K562 (cell line): ENCODE results near the gene RAP2B. TPM values are rescaled to one million over a fixed set of nuclear protein-coding genes. Genes with fewer than 3 reads are reported as not detected.
A peak's percentile ranks its signal among the peaks of the same experiment; 100 is the strongest.

Experiments used
- ATAC-seq: fragments of 200-7000 bp; cut with Tn5 transposase; 3 replicates; pipeline ENCODE4 v1.9.1; 2020; ENCODE audit warnings: moderate library complexity
- BruUV-seq: library from RNA; stranded (reverse); fragments of 400-500 nt; replicated peaks from 2 replicates; lab custom pipeline; 2021; lab: Mats Ljungman, UMichigan
- CTCF ChIA-PET: fragments of 300-600 bp; formaldehyde crosslinking; extraction: SDS; loops from one replicate; lab custom pipeline; 2021; ENCODE audit warnings: low intra/inter-chr PET ratio; lab: Yijun Ruan, JAX
- POLR2A ChIA-PET: fragments of 300-600, 350-650 bp; sonication (Branson Sonifier 250); formaldehyde crosslinking; extraction: SDS; loops from one replicate; lab custom pipeline; 2021; ENCODE audit warnings: antibody characterized with exemption, inconsistent platforms; lab: Yijun Ruan, JAX
- DNase-seq, 4 experiments: peaks; one replicate each; pipeline versions ENCODE4 v3.0.0 to v3.0.0-alpha.2; 2011 to 2018; ENCODE audit warnings: low spot score in 3 of 4, mixed read lengths in 3 of 4; ENCODE audit errors: extremely low read depth in 1 of 4
- FAIRE-seq: peaks from 2 replicates; lab custom pipeline; 2011; peaks lifted over from hg19 to GRCh38; lab: Jason Lieb, UNC
- H2AFZ ChIP-seq: 2 replicates; pipeline ENCODE4 v1.6.0; 2011; ENCODE audit warnings: low read depth, low read length, control low read depth, inconsistent platforms
- H3K27ac ChIP-seq: fragments of 200-600 bp; 3 replicates; pipeline ENCODE4 v1.8.0; 2011; ENCODE audit warnings: low read depth, mild to moderate bottlenecking, control low read depth, inconsistent platforms, low read length, moderate library complexity, mixed read lengths; ENCODE audit errors: extremely low read depth
- H3K27me3 ChIP-seq, 2 experiments: fragments of 300-600 bp in 1 of 2; 2 replicates in 1 of 2; 3 replicates in 1 of 2; pipeline versions ENCODE4 v1.6.0 to v1.8.0; 2011; ENCODE audit warnings: inconsistent platforms in 2 of 2, low read length in 2 of 2, mild to moderate bottlenecking in 1 of 2, mixed read lengths in 1 of 2, moderate library complexity in 1 of 2; ENCODE audit not compliant: control insufficient read depth in 2 of 2, insufficient read depth in 2 of 2
- H3K36me3 ChIP-seq: fragments of 300-600 bp; 3 replicates; pipeline ENCODE4 v1.8.0; 2011; ENCODE audit warnings: mild to moderate bottlenecking, low read length, inconsistent platforms; ENCODE audit not compliant: control insufficient read depth, insufficient read depth
- H3K4me1 ChIP-seq, 2 experiments: fragments of 200-600 bp in 1 of 2; replicated peaks in 1 of 2; 2 replicates in 1 of 2; 3 replicates in 1 of 2; pipeline versions ENCODE4 v1.5.1 to v1.8.0; 2011; ENCODE audit warnings: inconsistent platforms in 2 of 2, low read length in 2 of 2, mild to moderate bottlenecking in 1 of 2, mixed read lengths in 1 of 2, moderate library complexity in 1 of 2; ENCODE audit not compliant: control insufficient read depth in 2 of 2, insufficient read depth in 2 of 2
- H3K4me2 ChIP-seq: 2 replicates; pipeline ENCODE4 v1.6.1; 2011; ENCODE audit warnings: low read length, control low read depth, inconsistent platforms, mixed read lengths; ENCODE audit not compliant: insufficient read depth
- H3K4me3 ChIP-seq: fragments of 200-600 bp; sonication (generic), shearing (Covaris generic); 2 replicates; pipeline ENCODE4 v1.5.1; 2016; ENCODE audit warnings: control low read depth, inconsistent platforms
- H3K79me2 ChIP-seq: fragments of 200-600 bp; 3 replicates; pipeline ENCODE4 v1.8.0; 2011; ENCODE audit warnings: low read length, inconsistent platforms; ENCODE audit not compliant: control insufficient read depth, insufficient read depth
- H3K9ac ChIP-seq, 2 experiments: 2 replicates each; pipeline versions ENCODE4 v1.6.0 to v1.6.1; 2011; ENCODE audit warnings: low read depth in 2 of 2, low read length in 2 of 2, control low read depth in 1 of 2, inconsistent platforms in 1 of 2, mild to moderate bottlenecking in 1 of 2, mixed read lengths in 1 of 2; ENCODE audit not compliant: insufficient read depth in 1 of 2
- H3K9me1 ChIP-seq: one replicate; pipeline ENCODE4 v1.6.0; 2011; ENCODE audit warnings: inconsistent platforms, mild to moderate bottlenecking, low read length, moderate library complexity; ENCODE audit not compliant: control insufficient read depth, insufficient read depth
- H3K9me3 ChIP-seq: replicated peaks from 2 replicates; pipeline ENCODE4 v1.5.1; 2011; ENCODE audit warnings: low read depth, low read length, inconsistent platforms; ENCODE audit not compliant: control insufficient read depth, insufficient read depth
- H4K20me1 ChIP-seq: replicated peaks from 2 replicates; pipeline ENCODE4 v1.6.1; 2011; ENCODE audit warnings: low read length, inconsistent platforms, mixed read lengths; ENCODE audit not compliant: control insufficient read depth, insufficient read depth
- EGR1 ChIP-seq: fragments of 450-650 bp; conservative IDR thresholded peaks from 2 replicates; pipeline ENCODE4 v1.6.1; 2017; ENCODE audit warnings: mild to moderate bottlenecking
- ETS2 ChIP-seq: IDR thresholded peaks from 2 replicates; pipeline ENCODE4 v1.6.1; 2016; ENCODE audit warnings: borderline replicate concordance, missing genetic modification characterization, mild to moderate bottlenecking, moderate library complexity, missing compliant biosample characterization; ENCODE audit not compliant: poor library complexity, severe bottlenecking
- FOXP1 ChIP-seq: sonication (generic); formaldehyde crosslinking; IDR thresholded peaks from 2 replicates; pipeline ENCODE4 v1.8.0; 2022; ENCODE audit warnings: mild to moderate bottlenecking, missing genetic modification reagents
- KLF13 ChIP-seq: fragments of 450-650 bp; IDR thresholded peaks from 2 replicates; pipeline ENCODE4 v1.6.1; 2016; ENCODE audit warnings: missing genetic modification characterization, low read depth, mild to moderate bottlenecking, missing compliant biosample characterization, moderate library complexity, borderline replicate concordance
- NR3C1 ChIP-seq: sonication (generic); formaldehyde crosslinking; IDR thresholded peaks from 2 replicates; pipeline ENCODE4 v1.8.1; 2022; ENCODE audit warnings: missing genetic modification reagents
- SRSF9 ChIP-seq: fragments of 200-400 bp; formaldehyde crosslinking; IDR thresholded peaks from 2 replicates; pipeline ENCODE4 v1.6.1; 2017; ENCODE audit warnings: low read depth, low read length, borderline replicate concordance
- TAF15 ChIP-seq: fragments of 200-400 bp; formaldehyde crosslinking; IDR thresholded peaks from 2 replicates; pipeline ENCODE4 v1.6.1; 2017; ENCODE audit warnings: mild to moderate bottlenecking, low read depth, low read length, moderate library complexity
- ZFPM2 ChIP-seq: fragments of 250-450 bp; sonication (Bioruptor Pico); IDR thresholded peaks from 2 replicates; pipeline ENCODE4 v1.5.1; 2022; ENCODE audit warnings: mild to moderate bottlenecking
- in situ Hi-C: fragments of 300-500 bp; cut with MboI; formaldehyde crosslinking; loops from 4 replicates; pipeline ENCODE4 v1.15.0; 2018; ENCODE audit warnings: inconsistent platforms, mixed read lengths
- intact Hi-C: fragments of 100-400 bp; cut with micrococcal nuclease; formaldehyde crosslinking; loops from 2 replicates; pipeline ENCODE4 v1.14.2; 2022
- polyA plus RNA-seq, 8 experiments: library from polyadenylated mRNA; depleted of rRNA in 4 of 8; stranded (reverse) in 5 of 8; unstranded in 3 of 8; fragments of >200 nt; fragmentation: Nextera tagmentation in 2 of 8; fragmentation: Illumina TruSeq in 1 of 8; extraction: Ambion mirVana in 2 of 8; extraction: Trizol in 1 of 8; gene quantifications; 2 replicates each; pipeline versions ENCODE4 v1.2.1 to v1.2.3, GENCODE V29; 2011 to 2014; ENCODE audit warnings: inconsistent platforms in 1 of 8, missing spikeins in 1 of 8
- total RNA-seq, 7 experiments: library from RNA; depleted of rRNA in 6 of 7; stranded (reverse); fragments of >200 nt in 6 of 7; fragmentation: Illumina TruSeq in 2 of 7; extraction: Trizol in 2 of 7; gene quantifications; 2 replicates each; pipeline versions ENCODE4 v1.2.1 to v1.2.3, GENCODE V29; 2011 to 2021; ENCODE audit warnings: low replicate concordance in 1 of 7
- TF ChIP-seq, protein P1 (sequence below): fragments of 250-450 bp; sonication (Bioruptor Pico); IDR thresholded peaks from 2 replicates; pipeline ENCODE4 v1.4.0; 2020; ENCODE audit warnings: mild to moderate bottlenecking, moderate library complexity
- TF ChIP-seq, protein P2 (sequence below): fragments of 200-600 bp; sonication (generic); IDR thresholded peaks from one replicate; pipeline ENCODE4 v1.6.1; 2012; ENCODE audit warnings: mild to moderate bottlenecking, low read depth, low read length, inconsistent platforms

The RAP2B gene
- total and polyA plus RNA-seq, 9 of the 15 experiments (the other 6 are each of a cell fraction or from before 2014, with no cell fraction given) = 9.4 to 31.2 (median 15.8) TPM

DNA sequence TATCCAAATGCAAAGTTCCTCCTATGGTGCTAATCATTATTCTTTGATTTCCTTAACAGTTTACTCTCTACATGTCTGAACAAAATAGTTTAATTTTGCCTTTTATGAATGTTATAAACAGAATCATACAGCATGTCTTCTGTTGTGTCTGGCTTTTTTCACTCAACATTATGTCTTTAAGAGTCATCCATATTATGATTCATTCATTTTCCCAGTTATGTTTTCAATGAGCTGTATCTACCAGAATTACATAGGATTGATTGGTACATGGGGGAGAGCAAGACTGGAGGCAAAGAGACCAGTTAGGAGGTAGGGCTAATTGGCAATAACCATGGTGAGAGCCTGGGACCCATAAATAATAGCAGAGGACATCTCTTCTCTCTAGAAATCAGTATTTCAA, 16.6 kb upstream of the RAP2B start:
- H3K4me2 ChIP-seq = no peak overlapping the region
- H3K9me3 ChIP-seq = no peaks in the 10 kb centered on the region; the same call in 1 of the 2 replicates
- ChIA-PET POLR2A (no interaction called here), CTCF (no interaction called here)
- H3K4me1 ChIP-seq = no peaks in the 10 kb centered on the region
- DNase-seq = no peak
- no peak overlapping the region for H3K4me3 ChIP-seq
- no peaks in the 10 kb centered on the region for H4K20me1 ChIP-seq
- no peaks in the 10 kb centered on the region for H3K9me1 ChIP-seq
- intact Hi-C loops (no loop called here), in situ Hi-C loops (no loop called here)
- H3K36me3 ChIP-seq = no peaks in the 10 kb centered on the region
- 0 out of 2 replicates have a peak overlapping the region, but pooled peaks have one; percentile 11 for H2AFZ ChIP-seq
- H3K27ac ChIP-seq = no peak overlapping the region
- no peak overlapping the region for H3K9ac ChIP-seq
- no peak for TF ChIP-seq KLF13 (tag)
- no peak for TF ChIP-seq NR3C1 (CRISPR knock-in tag)
- TF ChIP-seq, protein P1, sequence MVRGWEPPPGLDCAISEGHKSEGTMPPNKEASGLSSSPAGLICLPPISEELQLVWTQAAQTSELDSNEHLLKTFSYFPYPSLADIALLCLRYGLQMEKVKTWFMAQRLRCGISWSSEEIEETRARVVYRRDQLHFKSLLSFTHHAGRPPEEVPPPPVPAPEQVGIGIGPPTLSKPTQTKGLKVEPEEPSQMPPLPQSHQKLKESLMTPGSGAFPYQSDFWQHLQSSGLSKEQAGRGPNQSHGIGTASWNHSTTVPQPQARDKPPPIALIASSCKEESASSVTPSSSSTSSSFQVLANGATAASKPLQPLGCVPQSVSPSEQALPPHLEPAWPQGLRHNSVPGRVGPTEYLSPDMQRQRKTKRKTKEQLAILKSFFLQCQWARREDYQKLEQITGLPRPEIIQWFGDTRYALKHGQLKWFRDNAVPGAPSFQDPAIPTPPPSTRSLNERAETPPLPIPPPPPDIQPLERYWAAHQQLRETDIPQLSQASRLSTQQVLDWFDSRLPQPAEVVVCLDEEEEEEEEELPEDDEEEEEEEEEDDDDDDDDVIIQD (CRISPR knock-in tag) = no peak
- TF ChIP-seq EGR1 = no peak
- TF ChIP-seq ZFPM2 = no peak
- TF ChIP-seq, protein P2, sequence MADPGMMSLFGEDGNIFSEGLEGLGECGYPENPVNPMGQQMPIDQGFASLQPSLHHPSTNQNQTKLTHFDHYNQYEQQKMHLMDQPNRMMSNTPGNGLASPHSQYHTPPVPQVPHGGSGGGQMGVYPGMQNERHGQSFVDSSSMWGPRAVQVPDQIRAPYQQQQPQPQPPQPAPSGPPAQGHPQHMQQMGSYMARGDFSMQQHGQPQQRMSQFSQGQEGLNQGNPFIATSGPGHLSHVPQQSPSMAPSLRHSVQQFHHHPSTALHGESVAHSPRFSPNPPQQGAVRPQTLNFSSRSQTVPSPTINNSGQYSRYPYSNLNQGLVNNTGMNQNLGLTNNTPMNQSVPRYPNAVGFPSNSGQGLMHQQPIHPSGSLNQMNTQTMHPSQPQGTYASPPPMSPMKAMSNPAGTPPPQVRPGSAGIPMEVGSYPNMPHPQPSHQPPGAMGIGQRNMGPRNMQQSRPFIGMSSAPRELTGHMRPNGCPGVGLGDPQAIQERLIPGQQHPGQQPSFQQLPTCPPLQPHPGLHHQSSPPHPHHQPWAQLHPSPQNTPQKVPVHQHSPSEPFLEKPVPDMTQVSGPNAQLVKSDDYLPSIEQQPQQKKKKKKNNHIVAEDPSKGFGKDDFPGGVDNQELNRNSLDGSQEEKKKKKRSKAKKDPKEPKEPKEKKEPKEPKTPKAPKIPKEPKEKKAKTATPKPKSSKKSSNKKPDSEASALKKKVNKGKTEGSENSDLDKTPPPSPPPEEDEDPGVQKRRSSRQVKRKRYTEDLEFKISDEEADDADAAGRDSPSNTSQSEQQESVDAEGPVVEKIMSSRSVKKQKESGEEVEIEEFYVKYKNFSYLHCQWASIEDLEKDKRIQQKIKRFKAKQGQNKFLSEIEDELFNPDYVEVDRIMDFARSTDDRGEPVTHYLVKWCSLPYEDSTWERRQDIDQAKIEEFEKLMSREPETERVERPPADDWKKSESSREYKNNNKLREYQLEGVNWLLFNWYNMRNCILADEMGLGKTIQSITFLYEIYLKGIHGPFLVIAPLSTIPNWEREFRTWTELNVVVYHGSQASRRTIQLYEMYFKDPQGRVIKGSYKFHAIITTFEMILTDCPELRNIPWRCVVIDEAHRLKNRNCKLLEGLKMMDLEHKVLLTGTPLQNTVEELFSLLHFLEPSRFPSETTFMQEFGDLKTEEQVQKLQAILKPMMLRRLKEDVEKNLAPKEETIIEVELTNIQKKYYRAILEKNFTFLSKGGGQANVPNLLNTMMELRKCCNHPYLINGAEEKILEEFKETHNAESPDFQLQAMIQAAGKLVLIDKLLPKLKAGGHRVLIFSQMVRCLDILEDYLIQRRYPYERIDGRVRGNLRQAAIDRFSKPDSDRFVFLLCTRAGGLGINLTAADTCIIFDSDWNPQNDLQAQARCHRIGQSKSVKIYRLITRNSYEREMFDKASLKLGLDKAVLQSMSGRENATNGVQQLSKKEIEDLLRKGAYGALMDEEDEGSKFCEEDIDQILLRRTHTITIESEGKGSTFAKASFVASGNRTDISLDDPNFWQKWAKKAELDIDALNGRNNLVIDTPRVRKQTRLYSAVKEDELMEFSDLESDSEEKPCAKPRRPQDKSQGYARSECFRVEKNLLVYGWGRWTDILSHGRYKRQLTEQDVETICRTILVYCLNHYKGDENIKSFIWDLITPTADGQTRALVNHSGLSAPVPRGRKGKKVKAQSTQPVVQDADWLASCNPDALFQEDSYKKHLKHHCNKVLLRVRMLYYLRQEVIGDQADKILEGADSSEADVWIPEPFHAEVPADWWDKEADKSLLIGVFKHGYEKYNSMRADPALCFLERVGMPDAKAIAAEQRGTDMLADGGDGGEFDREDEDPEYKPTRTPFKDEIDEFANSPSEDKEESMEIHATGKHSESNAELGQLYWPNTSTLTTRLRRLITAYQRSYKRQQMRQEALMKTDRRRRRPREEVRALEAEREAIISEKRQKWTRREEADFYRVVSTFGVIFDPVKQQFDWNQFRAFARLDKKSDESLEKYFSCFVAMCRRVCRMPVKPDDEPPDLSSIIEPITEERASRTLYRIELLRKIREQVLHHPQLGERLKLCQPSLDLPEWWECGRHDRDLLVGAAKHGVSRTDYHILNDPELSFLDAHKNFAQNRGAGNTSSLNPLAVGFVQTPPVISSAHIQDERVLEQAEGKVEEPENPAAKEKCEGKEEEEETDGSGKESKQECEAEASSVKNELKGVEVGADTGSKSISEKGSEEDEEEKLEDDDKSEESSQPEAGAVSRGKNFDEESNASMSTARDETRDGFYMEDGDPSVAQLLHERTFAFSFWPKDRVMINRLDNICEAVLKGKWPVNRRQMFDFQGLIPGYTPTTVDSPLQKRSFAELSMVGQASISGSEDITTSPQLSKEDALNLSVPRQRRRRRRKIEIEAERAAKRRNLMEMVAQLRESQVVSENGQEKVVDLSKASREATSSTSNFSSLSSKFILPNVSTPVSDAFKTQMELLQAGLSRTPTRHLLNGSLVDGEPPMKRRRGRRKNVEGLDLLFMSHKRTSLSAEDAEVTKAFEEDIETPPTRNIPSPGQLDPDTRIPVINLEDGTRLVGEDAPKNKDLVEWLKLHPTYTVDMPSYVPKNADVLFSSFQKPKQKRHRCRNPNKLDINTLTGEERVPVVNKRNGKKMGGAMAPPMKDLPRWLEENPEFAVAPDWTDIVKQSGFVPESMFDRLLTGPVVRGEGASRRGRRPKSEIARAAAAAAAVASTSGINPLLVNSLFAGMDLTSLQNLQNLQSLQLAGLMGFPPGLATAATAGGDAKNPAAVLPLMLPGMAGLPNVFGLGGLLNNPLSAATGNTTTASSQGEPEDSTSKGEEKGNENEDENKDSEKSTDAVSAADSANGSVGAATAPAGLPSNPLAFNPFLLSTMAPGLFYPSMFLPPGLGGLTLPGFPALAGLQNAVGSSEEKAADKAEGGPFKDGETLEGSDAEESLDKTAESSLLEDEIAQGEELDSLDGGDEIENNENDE = no peak
- TF ChIP-seq SRSF9 = no peak
- TF ChIP-seq FOXP1 (CRISPR knock-in tag) = no peak
- no peak for TF ChIP-seq TAF15
- no peak for TF ChIP-seq ETS2 (tag)
- TF ChIP-seq, all 486 proteins: peak for 0
- no peaks in the 10 kb centered on the region for H3K27me3 ChIP-seq
- ATAC-seq (no peak), FAIRE-seq (no peak)
- H3K79me2 ChIP-seq = no peaks in the 10 kb centered on the region
- BruUV-seq = no TSS peak
